Neural progenitor cell (in vitro differentiated cells): ENCODE data around the gene TMEM41B. TPM values are rescaled to one million over a fixed set of nuclear protein-coding genes. Genes with fewer than 3 reads are reported as not detected.

Experiments
- DNase-seq: peaks from one replicate; pipeline ENCODE4 v3.0.0-alpha.2; 2016; ENCODE audit warnings: low spot score
- H2AFZ ChIP-seq: fragments of 200-600 bp; sonication (generic); replicated peaks from 2 replicates; pipeline ENCODE4 v1.6.1; 2016; ENCODE audit warnings: antibody characterized with exemption
- H3F3A ChIP-seq: fragments of 200-600 bp; sonication (generic); 2 replicates; pipeline ENCODE4 v1.6.1; 2016; ENCODE audit warnings: antibody characterized with exemption, low read depth
- H3K27ac ChIP-seq: fragments of 200-600 bp; sonication (generic); 2 replicates; pipeline ENCODE4 v1.5.1; 2016; ENCODE audit warnings: mild to moderate bottlenecking
- H3K27me3 ChIP-seq: fragments of 200-600 bp; sonication (generic); 2 replicates; pipeline ENCODE4 v1.6.1; 2016; ENCODE audit warnings: mild to moderate bottlenecking, moderate library complexity
- H3K36me3 ChIP-seq: fragments of 200-600 bp; sonication (generic); 2 replicates; pipeline ENCODE4 v1.5.1; 2016
- H3K4me1 ChIP-seq: fragments of 200-600 bp; sonication (generic); 2 replicates; pipeline ENCODE4 v1.6.1; 2016; ENCODE audit warnings: mixed run types
- H3K4me2 ChIP-seq: fragments of 200-600 bp; sonication (generic); 2 replicates; pipeline ENCODE4 v1.6.1; 2016
- H3K4me3 ChIP-seq: fragments of 200-600 bp; sonication (generic); 2 replicates; pipeline ENCODE4 v1.5.1; 2016
- H3K79me2 ChIP-seq: fragments of 200-600 bp; sonication (generic); 2 replicates; pipeline ENCODE4 v1.6.1; 2016; ENCODE audit warnings: low read depth
- H3K9ac ChIP-seq: fragments of 200-600 bp; sonication (generic); 2 replicates; pipeline ENCODE4 v1.6.1; 2016
- H3K9me3 ChIP-seq: fragments of 200-600 bp; sonication (generic); 2 replicates; pipeline ENCODE4 v1.5.1; 2016; ENCODE audit warnings: low read depth
- H4K20me1 ChIP-seq: fragments of 200-600 bp; sonication (generic); 2 replicates; pipeline ENCODE4 v1.6.1; 2016; ENCODE audit warnings: low read depth
- H3K27ac Mint-ChIP-seq: 3 replicates; pipeline ENCODE4 v1.8.0; 2021; ENCODE audit warnings: mixed read lengths
- H3K27me3 Mint-ChIP-seq: 2 replicates; pipeline ENCODE4 v1.8.0; 2022; ENCODE audit warnings: low read depth, mild to moderate bottlenecking, inconsistent platforms, moderate library complexity, mixed read lengths; ENCODE audit not compliant: insufficient read depth
- H3K36me3 Mint-ChIP-seq: 3 replicates; pipeline ENCODE4 v1.8.0; 2021; ENCODE audit warnings: mixed read lengths
- H3K4me1 Mint-ChIP-seq: 3 replicates; pipeline ENCODE4 v1.8.0; 2021; ENCODE audit warnings: mixed read lengths
- H3K4me3 Mint-ChIP-seq: 3 replicates; pipeline ENCODE4 v1.8.0; 2021; ENCODE audit warnings: mild to moderate bottlenecking, moderate library complexity, mixed read lengths
- H3K9me3 Mint-ChIP-seq: 3 replicates; pipeline ENCODE4 v1.8.0; 2020; ENCODE audit warnings: mixed read lengths
- CTCF ChIP-seq: fragments of 200-600 bp; sonication (generic); IDR thresholded peaks from 2 replicates; pipeline ENCODE4 v1.5.1; 2017; ENCODE audit warnings: antibody characterized with exemption, mild to moderate bottlenecking
- EZH2 ChIP-seq: fragments of 200-600 bp; sonication (generic); IDR thresholded peaks from 2 replicates; pipeline ENCODE4 v1.6.1; 2017; ENCODE audit warnings: antibody characterized with exemption, mild to moderate bottlenecking, moderate library complexity
- EZH2phosphoT487 ChIP-seq: fragments of 200-600 bp; sonication (generic); IDR thresholded peaks from 2 replicates; pipeline ENCODE4 v1.6.1; 2017; ENCODE audit warnings: antibody characterized with exemption
- total RNA-seq: library from RNA; depleted of rRNA; stranded (reverse); fragments of >200 nt; gene quantifications from 2 replicates; pipeline ENCODE4 v1.2.3, GENCODE V29; 2015; ENCODE audit warnings: low replicate concordance

TMEM41B gene
- total RNA-seq, 1 donor from 2014 or later: 82.4 TPM

GRCh38 chr11:9280655-9281301 lies 33.6 kb downstream of the TMEM41B start:
- Histone ChIP-seq H2AFZ (no peak overlapping the region), H3K79me2 (no peaks in the 10 kb centered on the region), H3K9me3 (no peaks in the 10 kb centered on the region), H3K27ac (peak overlapping the region; percentile 17), H3K4me1 (no peaks in the 10 kb centered on the region), H3K4me3 (no peak overlapping the region), H3K27me3 (no peaks in the 10 kb centered on the region), H3K36me3 (peaks cover 6% of the 10 kb centered on the region), H3K9ac (no peak overlapping the region), H4K20me1 (no peaks in the 10 kb centered on the region), H3F3A (peaks cover 3% of the 10 kb centered on the region), H3K4me2 (no peak overlapping the region)
- peaks cover 2% of the 10 kb centered on the region for H3K27me3 Mint-ChIP-seq
- no peaks in the 10 kb centered on the region for H3K4me1 Mint-ChIP-seq
- DNase-seq: no peak
- no peak overlapping the region for H3K4me3 Mint-ChIP-seq
- H3K9me3 Mint-ChIP-seq: no peaks in the 10 kb centered on the region
- peaks cover 8% of the 10 kb centered on the region for H3K36me3 Mint-ChIP-seq
- no peak overlapping the region for H3K27ac Mint-ChIP-seq
- no peak for TF ChIP-seq CTCF

DNA sequence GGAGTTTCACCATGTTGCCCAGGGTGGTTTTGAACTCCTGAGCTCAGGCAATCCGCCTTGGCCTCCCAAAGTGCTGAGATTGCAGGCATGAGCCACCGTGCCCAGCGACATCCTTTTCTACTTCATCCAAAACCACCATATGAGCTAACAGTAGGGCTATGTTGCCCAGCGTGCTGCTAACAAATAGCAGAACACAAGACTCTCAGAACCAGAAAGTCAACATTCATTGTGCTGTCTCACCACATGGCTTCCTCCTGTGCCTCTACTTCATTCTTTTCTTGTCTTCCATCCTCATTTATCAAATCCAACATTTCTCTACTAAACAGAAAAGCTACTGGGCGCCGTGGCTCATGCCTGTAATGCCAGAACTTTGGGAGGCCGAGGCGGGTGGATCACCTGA lies 37.2 kb downstream of the TMEM41B start:
- no peak overlapping the region for H3K4me2 ChIP-seq
- H3K4me1 Mint-ChIP-seq: no peaks in the 10 kb centered on the region
- H3F3A ChIP-seq: no peaks in the 10 kb centered on the region
- peaks cover 2% of the 10 kb centered on the region for H3K27me3 Mint-ChIP-seq
- no peak overlapping the region for H3K9ac ChIP-seq
- no peaks in the 10 kb centered on the region for H3K79me2 ChIP-seq
- no peaks in the 10 kb centered on the region for H3K36me3 ChIP-seq
- no peak for TF ChIP-seq EZH2phosphoT487
- TF ChIP-seq EZH2: no peak
- TF ChIP-seq CTCF: no peak
- H3K27ac Mint-ChIP-seq: no peak overlapping the region
- no peaks in the 10 kb centered on the region for H3K4me1 ChIP-seq
- no peaks in the 10 kb centered on the region for H4K20me1 ChIP-seq
- H3K9me3 ChIP-seq: no peaks in the 10 kb centered on the region
- no peak overlapping the region for H3K4me3 ChIP-seq
- H3K27ac ChIP-seq: no peak overlapping the region
- H3K27me3 ChIP-seq: no peaks in the 10 kb centered on the region
- DNase-seq: no peak
- peaks cover 2% of the 10 kb centered on the region for H3K36me3 Mint-ChIP-seq
- no peak overlapping the region for H3K4me3 Mint-ChIP-seq
- no peak overlapping the region for H2AFZ ChIP-seq
- H3K9me3 Mint-ChIP-seq: no peaks in the 10 kb centered on the region

- Histone ChIP-seq H3K27me3 (no peaks in the 10 kb centered on the region), H3F3A (no peaks in the 10 kb centered on the region), H4K20me1 (no peaks in the 10 kb centered on the region), H3K36me3 (no peaks in the 10 kb centered on the region), H3K4me1 (no peaks in the 10 kb centered on the region), H2AFZ (no peak overlapping the region), H3K27ac (no peak overlapping the region), H3K4me3 (no peak overlapping the region), H3K9ac (no peak overlapping the region), H3K4me2 (no peak overlapping the region), H3K79me2 (no peaks in the 10 kb centered on the region), H3K9me3 (no peaks in the 10 kb centered on the region)
- no peaks in the 10 kb centered on the region for H3K4me1 Mint-ChIP-seq
- no peak overlapping the region for H3K27ac Mint-ChIP-seq
- peaks cover 2% of the 10 kb centered on the region for H3K36me3 Mint-ChIP-seq
- no peak for DNase-seq
- H3K9me3 Mint-ChIP-seq: no peaks in the 10 kb centered on the region
- H3K27me3 Mint-ChIP-seq: peaks cover 2% of the 10 kb centered on the region
- no peak for TF ChIP-seq CTCF
- TF ChIP-seq EZH2: no peak
- no peak for TF ChIP-seq EZH2phosphoT487
- H3K4me3 Mint-ChIP-seq: no peak overlapping the region
Measured at GRCh38 chr11:9276571-9276970, 37.8 kb downstream of the TMEM41B start.
